Measurements from ENCODE around the gene UST. TPM values are rescaled to one million over a fixed set of nuclear protein-coding genes. Genes with fewer than 3 reads are reported as not detected.

The UST gene
- total and polyA plus RNA-seq, 9 of the 15 experiments (the other 6 are each of a cell fraction or from before 2014, with no cell fraction given), result 0.04 to 0.10 TPM; not detected in 7

GRCh38 chr6:148720897-148721296 is 25.9 kb upstream of the UST start:
- no peak for FAIRE-seq
- Histone ChIP-seq H3K27me3 (ENCODE audit: control insufficient read depth in 2 of 2, insufficient read depth in 2 of 2, low read length in 2 of 2) (no peaks in the 10 kb centered on the region), H3K79me2 (ENCODE audit: control insufficient read depth, insufficient read depth, low read length) (no peaks in the 10 kb centered on the region), H3K9me3 (replicated peaks; ENCODE audit: control insufficient read depth, insufficient read depth, low read depth, low read length) (no peaks in the 10 kb centered on the region), H3K27ac (ENCODE audit: extremely low read depth, low read depth, low read length) (no peak overlapping the region), H3K4me3 (no peak overlapping the region), H3K4me2 (ENCODE audit: insufficient read depth, low read length) (no peak overlapping the region), H3K9ac (ENCODE audit: insufficient read depth in 1 of 2, low read depth in 2 of 2, low read length in 2 of 2) (no peak overlapping the region), H4K20me1 (replicated peaks; ENCODE audit: control insufficient read depth, insufficient read depth, low read length) (no peaks in the 10 kb centered on the region), H3K4me1 (replicated peaks in 1 of 2; ENCODE audit: control insufficient read depth in 2 of 2, insufficient read depth in 2 of 2, low read length in 2 of 2) (no peaks in the 10 kb centered on the region), H2AFZ (ENCODE audit: low read depth, low read length) (no peak overlapping the region), H3K9me1 (ENCODE audit: control insufficient read depth, insufficient read depth, low read length) (no peaks in the 10 kb centered on the region), H3K36me3 (ENCODE audit: control insufficient read depth, insufficient read depth, low read length) (no peaks in the 10 kb centered on the region)
- in situ Hi-C loops (cut with MboI), result no loop called here
- ChIA-PET POLR2A (no interaction called here), CTCF (ENCODE audit: low intra/inter-chr PET ratio) (no interaction called here)
- no peak for DNase-seq (ENCODE audit: extremely low read depth in 1 of 4, low spot score in 3 of 4)
- no peak for TF ChIP-seq ZSCAN32 (CRISPR knock-in tag; IDR thresholded peaks at IDR 0.05)
- TF ChIP-seq CHCHD3 (CRISPR knock-in tag; IDR thresholded peaks at IDR 0.05), result no peak
- TF ChIP-seq ZNF431 (CRISPR knock-in tag; IDR thresholded peaks at IDR 0.05), result no peak
- TF ChIP-seq HINFP (tag; conservative IDR thresholded peaks at IDR 0.05; ENCODE audit: low read depth), result no peak
- no peak for TF ChIP-seq CBFB (CRISPR knock-in tag; IDR thresholded peaks at IDR 0.05)
- TF ChIP-seq ZNF324 (CRISPR knock-in tag; IDR thresholded peaks at IDR 0.05), result no peak
- TF ChIP-seq JUNB (CRISPR knock-in tag; conservative IDR thresholded peaks at IDR 0.05), result no peak
- TF ChIP-seq BRD9 (IDR thresholded peaks at IDR 0.05; ENCODE audit: low read depth, partially characterized antibody), result no peak
- no peak for TF ChIP-seq ZNF217 (CRISPR knock-in tag; IDR thresholded peaks at IDR 0.05)
- TF ChIP-seq CREBBP (IDR thresholded peaks at IDR 0.05; ENCODE audit: low read depth, low read length), result no peak
- no peak for TF ChIP-seq NKRF (IDR thresholded peaks at IDR 0.05; ENCODE audit: borderline replicate concordance)
- TF ChIP-seq PML (IDR thresholded peaks at IDR 0.05; ENCODE audit: low read length), result no peak
- TF ChIP-seq RAD51 (IDR thresholded peaks at IDR 0.05; ENCODE audit: borderline replicate concordance, low read depth), result no peak
- WGBS (ENCODE audit: insufficient coverage, low coverage, missing lambda C conversion rate), result 0% methylated on average over 2 of the region's 2 CpGs
- ATAC-seq, result no peak
- BruUV-seq (replicated peaks), result no TSS peak
- intact Hi-C loops (cut with micrococcal nuclease), result no loop called here
